ENCODE data around the gene NIPBL.
A peak's percentile ranks its signal among the peaks of the same experiment; 100 is the strongest.

NIPBL gene, protein sequence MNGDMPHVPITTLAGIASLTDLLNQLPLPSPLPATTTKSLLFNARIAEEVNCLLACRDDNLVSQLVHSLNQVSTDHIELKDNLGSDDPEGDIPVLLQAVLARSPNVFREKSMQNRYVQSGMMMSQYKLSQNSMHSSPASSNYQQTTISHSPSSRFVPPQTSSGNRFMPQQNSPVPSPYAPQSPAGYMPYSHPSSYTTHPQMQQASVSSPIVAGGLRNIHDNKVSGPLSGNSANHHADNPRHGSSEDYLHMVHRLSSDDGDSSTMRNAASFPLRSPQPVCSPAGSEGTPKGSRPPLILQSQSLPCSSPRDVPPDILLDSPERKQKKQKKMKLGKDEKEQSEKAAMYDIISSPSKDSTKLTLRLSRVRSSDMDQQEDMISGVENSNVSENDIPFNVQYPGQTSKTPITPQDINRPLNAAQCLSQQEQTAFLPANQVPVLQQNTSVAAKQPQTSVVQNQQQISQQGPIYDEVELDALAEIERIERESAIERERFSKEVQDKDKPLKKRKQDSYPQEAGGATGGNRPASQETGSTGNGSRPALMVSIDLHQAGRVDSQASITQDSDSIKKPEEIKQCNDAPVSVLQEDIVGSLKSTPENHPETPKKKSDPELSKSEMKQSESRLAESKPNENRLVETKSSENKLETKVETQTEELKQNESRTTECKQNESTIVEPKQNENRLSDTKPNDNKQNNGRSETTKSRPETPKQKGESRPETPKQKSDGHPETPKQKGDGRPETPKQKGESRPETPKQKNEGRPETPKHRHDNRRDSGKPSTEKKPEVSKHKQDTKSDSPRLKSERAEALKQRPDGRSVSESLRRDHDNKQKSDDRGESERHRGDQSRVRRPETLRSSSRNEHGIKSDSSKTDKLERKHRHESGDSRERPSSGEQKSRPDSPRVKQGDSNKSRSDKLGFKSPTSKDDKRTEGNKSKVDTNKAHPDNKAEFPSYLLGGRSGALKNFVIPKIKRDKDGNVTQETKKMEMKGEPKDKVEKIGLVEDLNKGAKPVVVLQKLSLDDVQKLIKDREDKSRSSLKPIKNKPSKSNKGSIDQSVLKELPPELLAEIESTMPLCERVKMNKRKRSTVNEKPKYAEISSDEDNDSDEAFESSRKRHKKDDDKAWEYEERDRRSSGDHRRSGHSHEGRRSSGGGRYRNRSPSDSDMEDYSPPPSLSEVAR (N-terminal part only)

GRCh38 chr5:36876299-36876964, at the start of gene NIPBL:
TSS of gene NIPBL (plus strand) at chr5:36876769. CDS start at chr5:36953697, 76,928 bp downstream.
- TF ChIP-seq CTCF (conservative IDR thresholded peaks at IDR 0.05; ENCODE audit: low read depth, low read length) = no peak
- peak; percentile 79 for DNase-seq (ENCODE audit: low read depth)
- H3K4me3 ChIP-seq (ENCODE audit: low read length) = peak within 1 kb of the TSS; percentile 96

- TF ChIP-seq CTCF (conservative IDR thresholded peaks at IDR 0.05; ENCODE audit: low read depth, low read length) = no peak
Measured at GRCh38 chr5:36832274-36832673, 44.3 kb upstream of the NIPBL start.

GRCh38 chr5:36836831-36837230, 39.7 kb upstream of the NIPBL start:
- no peak overlapping the region for H3K4me3 ChIP-seq (ENCODE audit: low read length)

More at GRCh38 chr5:36832274-36832673, 44.3 kb upstream of the NIPBL start:
- no peak overlapping the region for H3K4me3 ChIP-seq (ENCODE audit: low read length)
- no peak for DNase-seq (ENCODE audit: low read depth)

DNA sequence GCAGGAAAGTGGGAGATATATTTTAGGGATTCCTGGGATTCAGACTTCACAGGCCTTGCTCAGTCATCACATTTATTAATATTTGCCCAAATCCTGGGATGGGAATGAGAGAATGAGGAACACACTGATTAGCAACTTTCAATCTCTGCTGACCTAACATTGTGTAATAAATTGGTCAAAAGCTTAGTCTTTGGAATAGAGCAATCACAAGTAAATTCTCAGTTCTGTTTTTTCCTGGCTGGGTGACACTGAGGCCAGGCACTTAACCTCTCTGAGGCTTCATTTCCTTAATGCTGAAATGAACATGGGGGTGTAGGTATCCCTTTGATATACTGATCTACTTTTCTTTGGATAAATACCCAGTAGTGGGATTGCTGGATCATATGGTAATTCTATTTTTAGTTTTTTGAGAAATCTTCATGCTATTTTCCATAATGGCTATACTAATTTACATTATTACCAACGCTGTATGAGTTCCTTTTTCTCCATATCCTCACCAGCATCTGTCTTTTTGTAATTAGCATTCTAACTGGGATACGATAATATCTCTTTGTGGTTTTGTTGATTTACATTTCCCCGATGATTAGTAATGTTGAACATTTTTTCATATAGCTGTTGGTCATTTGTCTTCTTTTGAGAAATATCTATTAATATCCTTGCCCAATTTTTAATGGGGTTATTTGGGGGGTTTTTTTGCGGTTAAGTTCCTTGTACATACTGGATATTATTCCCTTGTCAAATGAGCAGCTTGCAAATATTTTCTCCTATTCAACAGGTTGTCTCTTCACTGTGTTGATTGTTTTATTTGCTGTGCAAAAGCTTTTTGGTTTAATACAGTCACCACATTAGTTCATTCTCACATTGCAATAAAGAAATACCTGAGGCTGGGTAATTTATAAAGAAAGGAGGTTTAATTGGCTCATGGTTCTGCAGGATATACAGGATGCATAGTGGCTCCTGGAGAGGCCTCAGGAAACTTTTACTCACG, 36.8 kb upstream of the NIPBL start:
- no peak overlapping the region for H3K4me3 ChIP-seq (ENCODE audit: low read length)
- no peak for TF ChIP-seq CTCF (conservative IDR thresholded peaks at IDR 0.05; ENCODE audit: low read depth, low read length)
- no peak for DNase-seq (ENCODE audit: low read depth)

More at GRCh38 chr5:36836831-36837230, 39.7 kb upstream of the NIPBL start:
- TF ChIP-seq CTCF (conservative IDR thresholded peaks at IDR 0.05; ENCODE audit: low read depth, low read length) = no peak
- DNase-seq (ENCODE audit: low read depth) = no peak

DNA sequence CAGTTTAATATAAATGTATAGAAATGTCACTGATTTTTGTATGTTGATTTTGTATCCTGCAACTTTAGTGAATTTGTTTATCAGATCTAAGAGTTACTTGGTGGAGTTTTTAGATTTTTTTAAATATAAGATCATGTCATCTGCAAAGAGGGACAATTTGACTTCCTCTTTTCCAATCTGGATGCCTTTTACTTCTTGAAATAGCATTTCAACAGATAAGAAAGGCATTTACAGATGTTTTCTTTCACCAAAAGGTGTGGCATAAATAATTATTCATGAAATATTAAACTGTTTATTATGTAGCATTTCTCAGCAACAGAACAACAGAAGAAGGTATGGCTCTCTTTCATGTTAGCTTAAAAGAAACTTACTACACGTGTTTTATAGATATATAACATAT, 34.9 kb upstream of the NIPBL start:
- no peak for TF ChIP-seq CTCF (conservative IDR thresholded peaks at IDR 0.05; ENCODE audit: low read depth, low read length)
- no peak for DNase-seq (ENCODE audit: low read depth)

More for the DNA sequence above, 34.9 kb upstream of the NIPBL start:
- H3K4me3 ChIP-seq (ENCODE audit: low read length) = no peak overlapping the region
